Measurements from ENCODE around the gene ZNF654. TPM values are rescaled to one million over a fixed set of nuclear protein-coding genes. Genes with fewer than 3 reads are reported as not detected.

Gene ZNF654
- total and polyA plus RNA-seq, 2 donors (not counting 3 experiments of a cell fraction or from before 2014, with no cell fraction given) = 2.9 to 14.6 TPM

DNA sequence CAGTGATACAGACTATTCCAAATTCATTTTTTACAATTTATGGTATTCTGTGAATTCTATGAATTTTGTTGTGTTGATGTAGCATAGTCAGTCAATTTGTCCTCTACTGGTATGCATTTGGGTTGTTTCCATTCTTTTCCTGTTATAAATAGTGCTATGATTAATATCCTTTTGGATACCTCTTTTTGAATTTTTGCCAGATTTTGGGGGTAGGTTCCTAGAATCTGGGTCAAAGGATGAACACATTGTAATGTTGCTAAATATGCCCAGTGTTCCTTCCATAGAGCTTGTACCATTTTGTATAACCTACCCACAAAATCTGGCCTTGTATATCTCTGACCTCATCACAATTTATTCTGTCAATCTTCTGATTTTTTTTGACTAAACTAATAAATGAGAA, 46.3 kb downstream of the ZNF654 start:
- TF ChIP-seq POLR2A (IDR thresholded peaks at IDR 0.05; ENCODE audit: low read depth, low read length) = no peak
- no peak for TF ChIP-seq MYC (IDR thresholded peaks at IDR 0.05; ENCODE audit: low read depth, low read length)
- no peak for TF ChIP-seq FOS (IDR thresholded peaks at IDR 0.05; ENCODE audit: borderline replicate concordance, insufficient read depth, low read length)
- TF ChIP-seq GATA2 (IDR thresholded peaks at IDR 0.05; ENCODE audit: insufficient read depth, insufficient read length, low read depth, low read length) = no peak
- TF ChIP-seq, protein P1, sequence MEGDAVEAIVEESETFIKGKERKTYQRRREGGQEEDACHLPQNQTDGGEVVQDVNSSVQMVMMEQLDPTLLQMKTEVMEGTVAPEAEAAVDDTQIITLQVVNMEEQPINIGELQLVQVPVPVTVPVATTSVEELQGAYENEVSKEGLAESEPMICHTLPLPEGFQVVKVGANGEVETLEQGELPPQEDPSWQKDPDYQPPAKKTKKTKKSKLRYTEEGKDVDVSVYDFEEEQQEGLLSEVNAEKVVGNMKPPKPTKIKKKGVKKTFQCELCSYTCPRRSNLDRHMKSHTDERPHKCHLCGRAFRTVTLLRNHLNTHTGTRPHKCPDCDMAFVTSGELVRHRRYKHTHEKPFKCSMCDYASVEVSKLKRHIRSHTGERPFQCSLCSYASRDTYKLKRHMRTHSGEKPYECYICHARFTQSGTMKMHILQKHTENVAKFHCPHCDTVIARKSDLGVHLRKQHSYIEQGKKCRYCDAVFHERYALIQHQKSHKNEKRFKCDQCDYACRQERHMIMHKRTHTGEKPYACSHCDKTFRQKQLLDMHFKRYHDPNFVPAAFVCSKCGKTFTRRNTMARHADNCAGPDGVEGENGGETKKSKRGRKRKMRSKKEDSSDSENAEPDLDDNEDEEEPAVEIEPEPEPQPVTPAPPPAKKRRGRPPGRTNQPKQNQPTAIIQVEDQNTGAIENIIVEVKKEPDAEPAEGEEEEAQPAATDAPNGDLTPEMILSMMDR (IDR thresholded peaks at IDR 0.05; ENCODE audit: extremely low read depth in 1 of 2, insufficient read depth in 1 of 2, low read depth in 1 of 2, low read length in 2 of 2) = no peak
- TF ChIP-seq POLR2AphosphoS5 (IDR thresholded peaks at IDR 0.05; ENCODE audit: insufficient read depth, low read depth, low read length) = no peak
- TF ChIP-seq, protein P2, sequence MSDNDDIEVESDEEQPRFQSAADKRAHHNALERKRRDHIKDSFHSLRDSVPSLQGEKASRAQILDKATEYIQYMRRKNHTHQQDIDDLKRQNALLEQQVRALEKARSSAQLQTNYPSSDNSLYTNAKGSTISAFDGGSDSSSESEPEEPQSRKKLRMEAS (IDR thresholded peaks at IDR 0.05; ENCODE audit: insufficient read depth, insufficient read length) = no peak
- TF ChIP-seq JUN (IDR thresholded peaks at IDR 0.05; ENCODE audit: borderline replicate concordance, insufficient read depth, insufficient read length, low read depth) = no peak
- no peak for TF ChIP-seq EZH2 (IDR thresholded peaks at IDR 0.05; ENCODE audit: borderline replicate concordance, low read depth, low read length, severe bottlenecking)
- H4K20me1 ChIP-seq (replicated peaks; ENCODE audit: control insufficient read depth, extremely low read depth, insufficient read depth, low read length) = peaks cover 2% of the 10 kb centered on the region
- H3K27ac ChIP-seq (ENCODE audit: insufficient read depth, low read depth, low read length) = no peak overlapping the region
- H3K79me2 ChIP-seq (ENCODE audit: control insufficient read depth, insufficient read depth, low read length) = peaks cover 46% of the 10 kb centered on the region
- no peaks in the 10 kb centered on the region for H3K27me3 ChIP-seq (ENCODE audit: control insufficient read depth in 2 of 2, insufficient read depth in 2 of 2, low read length in 2 of 2)
- intact Hi-C loops (cut with micrococcal nuclease) = no loop called here
- ChIA-PET CTCF (interaction anchor here (1.1 kb wide), 1 partner anchor 846 kb away, joined by 3 read pairs; no protein-coding TSS in a partner anchor), POLR2A (no interaction called here)
- H2AFZ ChIP-seq (ENCODE audit: low read depth, low read length) = no peak overlapping the region
- dilution Hi-C loops (cut with MboI; ENCODE audit: extremely low pct_ligation_motif_present, low sequenced_read_pairs) = no loop called here
- FAIRE-seq (no peak), DNase-seq (ENCODE audit: low read depth, low spot score) (no peak)
- no peak overlapping the region for H3K4me2 ChIP-seq (ENCODE audit: insufficient read depth, low read length)
- H3K4me3 ChIP-seq (replicated peaks in 1 of 3; ENCODE audit: insufficient read depth in 1 of 3, low read depth in 1 of 3, low read length in 3 of 3) = no peak overlapping the region
- no peaks in the 10 kb centered on the region for H3K9me3 ChIP-seq (replicated peaks; ENCODE audit: control insufficient read depth, insufficient read depth, low read length)
- H3K9me1 ChIP-seq (replicated peaks; ENCODE audit: control insufficient read depth, extremely low read depth, insufficient read depth, low read length) = no peaks in the 10 kb centered on the region
- no peaks in the 10 kb centered on the region for H3K36me3 ChIP-seq (ENCODE audit: control insufficient read depth in 2 of 2, extremely low read depth in 1 of 2, insufficient read depth in 2 of 2, low read length in 2 of 2)
- no peak overlapping the region for H3K9ac ChIP-seq (replicated peaks; ENCODE audit: extremely low read depth, insufficient read depth, low read length)
- no TSS peak for BruUV-seq (replicated peaks)
- H3K4me1 ChIP-seq (ENCODE audit: control insufficient read depth, extremely low read depth, insufficient read depth, low read length) = peaks cover 11% of the 10 kb centered on the region

Measured in endothelial cell of umbilical vein (primary cell).